ENCODE measurements around the gene SDK1.

SDK1 gene

DNA sequence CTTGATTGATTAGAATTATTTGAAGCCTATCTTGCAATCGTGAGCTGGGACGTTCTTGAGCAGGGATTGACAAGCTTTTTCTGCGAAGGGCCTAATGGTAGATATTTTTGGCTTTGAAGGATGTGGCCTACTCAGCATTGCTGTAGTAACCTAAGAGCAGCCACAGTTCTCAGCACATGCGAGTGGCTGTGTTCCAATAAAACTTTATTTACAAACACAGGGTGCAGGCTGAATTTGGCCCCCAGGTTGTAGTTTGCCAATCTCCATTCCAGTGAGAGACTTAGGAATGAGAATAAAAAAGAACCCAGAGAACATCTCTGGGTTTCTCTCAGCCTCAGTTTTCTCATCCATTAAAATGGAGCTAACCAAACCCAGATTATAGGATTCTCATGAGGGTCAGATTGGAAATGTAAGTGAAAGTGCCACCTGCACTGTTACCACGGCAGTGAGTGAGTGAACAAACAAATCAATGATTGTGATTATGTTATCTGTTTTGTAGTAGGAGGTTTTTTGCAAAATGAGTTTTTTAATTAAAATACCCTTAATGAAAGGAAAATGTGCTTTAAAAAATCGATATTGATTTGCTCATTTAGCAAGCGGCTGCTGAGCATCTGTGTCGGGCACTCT is 664.0 kb downstream of the SDK1 start:
- DNase-seq, result no peak

DNA sequence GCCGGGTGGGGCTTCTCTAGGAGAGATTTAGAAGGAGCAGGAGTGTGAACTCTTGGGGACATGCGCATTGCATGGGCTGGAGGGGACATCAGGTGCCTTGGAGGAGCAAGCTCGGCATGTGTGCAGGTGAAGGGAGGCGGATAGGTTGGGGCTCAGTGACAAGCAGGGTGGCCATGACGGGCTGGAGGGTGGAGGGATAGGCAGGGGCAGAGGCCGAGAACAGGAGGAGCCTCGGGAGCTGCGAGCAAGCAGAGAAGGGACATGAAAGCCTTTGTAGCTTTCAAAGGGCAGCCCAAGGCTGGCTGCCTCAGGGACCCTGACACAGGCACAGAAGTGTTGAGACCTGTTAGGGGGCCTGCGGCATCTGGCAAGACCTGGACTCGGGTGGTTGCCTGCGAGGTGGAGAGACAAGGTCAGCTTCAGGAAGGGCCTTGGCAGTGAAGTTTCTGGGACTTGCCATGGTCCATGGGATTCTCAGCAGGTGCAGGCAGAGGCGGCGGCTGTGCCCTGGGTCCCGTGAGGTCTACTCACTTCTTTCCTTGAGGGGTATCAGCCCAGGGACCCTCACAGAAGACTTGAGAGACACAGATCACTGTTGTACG is 664.8 kb downstream of the SDK1 start:
- DNase-seq, result no peak

GRCh38 chr7:3968234-3968633 is 667.2 kb downstream of the SDK1 start:
- DNase-seq, result no peak

DNA sequence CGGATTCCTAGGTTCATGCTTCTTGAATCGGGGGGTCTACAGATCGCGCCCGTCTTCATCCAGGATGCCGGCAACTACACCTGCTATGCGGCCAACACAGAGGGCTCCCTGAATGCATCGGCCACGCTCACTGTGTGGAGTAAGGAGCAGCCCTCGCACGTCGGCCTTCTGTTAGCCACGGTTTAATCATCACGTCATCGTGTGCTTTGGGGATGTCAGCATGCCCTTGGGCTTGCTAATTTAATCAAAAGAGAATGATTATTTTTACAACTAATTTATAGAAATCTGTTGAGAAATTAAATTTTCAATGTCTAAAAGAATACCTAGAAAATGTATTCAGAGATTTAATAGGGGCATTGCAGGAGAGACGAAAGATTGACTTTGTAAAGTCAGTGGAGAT is 668.2 kb downstream of the SDK1 start:
- DNase-seq, result no peak

GRCh38 chr7:3971323-3971722 is 670.3 kb downstream of the SDK1 start:
- no peak for DNase-seq

- no peak for DNase-seq
Observed at GRCh38 chr7:3973264-3973663, 672.2 kb downstream of the SDK1 start.

GRCh38 chr7:3974329-3974728 is 673.3 kb downstream of the SDK1 start:
- DNase-seq, result no peak

DNA sequence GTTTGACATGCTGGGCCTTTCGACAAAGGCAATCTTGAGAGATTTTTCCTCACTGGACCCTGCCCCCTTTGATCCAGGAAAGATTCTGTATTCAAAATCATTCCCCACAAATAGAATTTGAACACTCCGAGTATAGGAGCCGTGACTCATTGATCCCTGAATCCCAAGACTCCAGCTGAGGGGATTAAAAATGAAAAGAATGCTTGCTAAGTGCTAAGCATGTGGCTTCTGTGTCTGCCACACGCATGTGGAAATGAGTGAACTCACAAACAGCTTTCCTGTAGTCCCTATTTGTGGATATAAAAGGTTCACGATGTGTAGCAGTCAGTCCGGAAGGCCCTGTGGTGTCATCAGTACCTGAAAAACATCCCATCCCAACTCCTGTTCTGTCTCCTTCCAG is 674.3 kb downstream of the SDK1 start:
- DNase-seq, result no peak

GRCh38 chr7:3977391-3977790 is 676.3 kb downstream of the SDK1 start:
- no peak for DNase-seq

DNA sequence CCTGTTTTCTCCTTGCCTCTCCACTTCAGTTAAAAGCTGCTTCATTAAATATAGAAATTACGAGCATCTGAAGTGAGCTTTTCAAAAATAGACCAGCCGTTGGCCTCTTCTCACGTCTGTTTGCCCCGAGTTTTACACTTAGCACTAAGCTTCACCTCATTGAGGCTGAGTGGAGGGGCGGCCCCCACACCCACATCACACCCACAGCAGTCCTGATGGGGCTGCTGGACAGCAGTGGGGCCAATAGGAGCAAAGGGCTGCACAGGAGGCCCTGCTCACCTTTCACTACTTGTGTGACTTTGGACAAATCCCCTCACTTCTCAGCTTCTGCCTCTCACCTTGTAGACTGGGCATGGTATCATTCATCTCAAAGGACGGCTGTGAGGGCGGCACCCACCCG is 677.8 kb downstream of the SDK1 start:
- no peak for DNase-seq

- DNase-seq, result no peak
Observed at GRCh38 chr7:3979611-3980299, 678.7 kb downstream of the SDK1 start.

- no peak for DNase-seq
Observed at GRCh38 chr7:3980300-3980643, 679.2 kb downstream of the SDK1 start.

DNA sequence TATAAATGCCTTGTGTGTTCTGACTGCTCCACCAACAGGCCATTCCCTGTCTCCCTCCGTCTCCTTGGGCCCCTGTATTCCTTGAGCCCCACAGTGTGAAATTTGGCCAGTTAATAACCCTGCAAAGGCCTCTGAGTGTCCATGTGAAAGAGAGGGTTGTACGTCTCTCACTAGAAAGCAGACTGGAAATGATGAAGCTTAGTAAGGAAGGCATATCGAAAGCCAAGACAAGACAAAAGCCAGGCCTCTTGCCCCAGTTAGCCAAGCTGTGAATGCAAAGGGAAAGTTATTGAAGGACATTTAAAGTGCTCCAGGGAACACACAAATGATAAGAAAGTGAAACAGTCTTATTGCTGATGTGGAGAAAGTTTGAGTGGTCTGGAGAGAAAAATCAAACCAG is 680.2 kb downstream of the SDK1 start:
- no peak for DNase-seq

GRCh38 chr7:3984456-3984855 is 683.4 kb downstream of the SDK1 start:
- no peak for DNase-seq

GRCh38 chr7:3986927-3987326 is 685.9 kb downstream of the SDK1 start:
- DNase-seq, result no peak

DNA sequence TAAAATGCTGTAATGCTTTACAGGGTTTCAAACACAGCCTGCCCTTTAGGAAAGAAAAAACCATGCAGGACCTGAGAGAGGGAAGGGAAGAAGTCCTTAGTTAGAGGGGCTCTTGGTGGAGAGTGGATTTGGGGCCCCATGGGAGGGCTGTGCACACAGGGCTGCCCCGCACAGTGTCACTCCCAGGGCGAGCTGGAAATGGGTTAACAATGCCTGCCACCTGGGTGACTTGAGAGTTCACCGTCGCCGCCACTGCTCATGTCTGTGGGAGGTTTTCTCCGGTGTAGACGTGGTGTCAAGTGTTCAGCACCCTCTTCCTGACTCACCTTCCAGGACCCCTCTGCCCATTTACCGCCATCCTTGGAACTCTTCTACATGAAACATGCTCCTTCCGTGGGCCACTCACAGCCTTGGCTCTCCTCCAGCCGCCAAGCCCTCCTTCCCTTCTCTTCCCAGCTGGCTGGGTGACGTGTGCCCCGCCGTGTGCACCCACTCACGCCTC is 686.4 kb downstream of the SDK1 start:
- DNase-seq, result no peak

DNA sequence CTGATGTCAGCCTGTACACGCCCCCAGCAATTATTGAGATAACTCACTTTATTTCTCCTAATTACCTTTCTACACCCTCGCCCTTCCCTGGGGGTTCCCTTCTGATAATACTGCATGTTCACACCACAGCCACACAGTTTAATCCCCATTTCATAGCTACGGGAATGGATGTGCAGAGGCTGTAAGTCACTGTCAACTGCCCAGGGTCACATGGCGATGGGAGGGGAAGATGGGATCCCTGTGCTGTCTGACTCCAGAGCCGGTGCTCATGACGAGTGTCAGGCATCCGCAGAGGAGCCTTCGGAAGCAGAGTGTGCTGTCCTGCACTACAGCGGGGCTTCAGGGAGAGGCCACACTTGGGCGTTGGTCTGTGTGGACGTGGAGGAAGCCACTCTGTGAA is 688.7 kb downstream of the SDK1 start:
- no peak for DNase-seq

DNA sequence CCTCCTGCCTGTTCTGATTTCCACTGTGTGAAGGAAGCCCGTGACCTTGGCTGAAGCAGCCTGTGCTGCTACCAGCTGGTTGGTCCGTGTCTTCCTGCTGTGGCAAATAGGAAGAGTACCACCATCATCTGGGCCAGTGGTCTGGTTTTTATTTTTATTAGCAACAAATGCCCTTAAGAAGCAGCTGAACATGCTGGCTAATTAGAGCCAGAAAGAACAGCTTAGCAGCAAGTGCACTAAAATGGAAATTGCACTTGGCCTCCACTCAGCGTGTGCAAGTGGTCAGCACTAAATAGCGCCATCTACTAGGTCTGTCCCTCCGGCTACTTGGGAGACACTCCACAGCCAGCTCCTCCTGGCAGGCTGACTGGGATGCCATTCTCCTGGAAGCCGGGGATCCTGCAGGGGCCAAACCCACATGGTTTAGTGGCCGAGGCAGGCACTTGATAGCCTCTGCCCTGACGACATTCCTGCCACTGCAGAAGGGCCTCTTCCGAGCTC is 690.7 kb downstream of the SDK1 start:
- DNase-seq, result no peak

DNA sequence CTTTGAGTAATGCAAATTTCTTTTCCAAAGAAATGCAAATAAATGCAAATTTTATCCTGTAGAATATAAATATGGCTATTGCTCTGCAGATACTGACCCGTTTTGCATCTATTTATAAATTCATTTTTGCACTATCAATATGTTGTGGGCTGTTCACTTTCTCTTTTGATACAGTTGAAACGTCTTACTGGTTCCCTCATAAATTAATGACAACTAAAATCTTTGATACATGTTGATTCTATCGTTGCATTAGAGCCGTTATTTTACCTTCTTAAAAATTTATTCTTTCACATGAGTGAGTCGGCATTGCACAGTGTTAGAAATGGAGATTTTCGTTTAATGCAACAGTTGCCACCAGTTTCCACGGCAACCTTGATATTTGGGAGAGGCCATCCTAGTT is 691.8 kb downstream of the SDK1 start:
- no peak for DNase-seq

- DNase-seq, result no peak
Observed at GRCh38 chr7:3994764-3995163, 693.7 kb downstream of the SDK1 start.

DNA sequence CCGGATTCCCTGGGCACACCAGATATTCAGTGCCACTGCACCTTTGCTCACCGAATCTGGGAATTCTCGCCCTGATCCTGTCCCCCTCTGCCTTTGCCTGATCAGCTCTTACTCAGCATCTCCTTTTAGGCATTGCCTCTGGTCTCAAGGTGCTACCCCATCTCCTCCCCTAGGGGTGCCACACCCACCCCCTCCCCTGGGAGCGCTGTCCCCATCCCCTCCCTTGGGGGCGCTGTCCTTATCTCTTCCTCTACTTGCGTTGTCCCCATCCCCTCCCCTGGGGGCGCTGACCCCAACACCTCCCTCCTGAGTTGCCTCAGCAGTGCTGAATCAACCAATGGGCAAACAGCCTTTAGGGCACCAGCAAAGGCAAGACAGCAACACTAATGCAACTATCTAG is 694.1 kb downstream of the SDK1 start:
- DNase-seq, result peak; percentile 13

GRCh38 chr7:3998060-3998459 is 697.0 kb downstream of the SDK1 start:
- DNase-seq, result no peak

GRCh38 chr7:4000139-4000538 is 699.1 kb downstream of the SDK1 start:
- no peak for DNase-seq

GRCh38 chr7:4000934-4001333 is 699.9 kb downstream of the SDK1 start:
- DNase-seq, result no peak
